ENCODE measurements around the gene ERLEC1.
"Not testable (repeated sequence)": the region's sequence is repeated elsewhere in the genome, so short reads cannot be mapped to it uniquely, and the experiment has no call there.

The ERLEC1 gene

GRCh38 chr2:53786705-53787613, at the start of gene ERLEC1, which contains the start of gene ASB3:
TSS of gene ERLEC1 (plus strand) at chr2:53787044. CDS start at chr2:53787211, 167 bp downstream.
TSS of gene ASB3 (minus strand) at chr2:53786953. CDS start at chr2:53765572, 21,381 bp downstream.
- DNase-seq (ENCODE audit: low read depth in 2 of 2) = peak; percentile 87 to 90

GRCh38 chr2:53737091-53737490, 49.8 kb upstream of the ERLEC1 start:
- DNase-seq (ENCODE audit: low read depth in 2 of 2) = no peak

GRCh38 chr2:53739032-53739431, 47.8 kb upstream of the ERLEC1 start:
- DNase-seq (ENCODE audit: low read depth in 2 of 2) = no peak

- no peak for DNase-seq (ENCODE audit: low read depth in 2 of 2)
Observed at GRCh38 chr2:53740170-53740569, 46.7 kb upstream of the ERLEC1 start.

GRCh38 chr2:53744395-53745065, 42.3 kb upstream of the ERLEC1 start:
- DNase-seq (ENCODE audit: low read depth in 2 of 2) = no peak

GRCh38 chr2:53750041-53750768, 36.6 kb upstream of the ERLEC1 start:
- no peak for DNase-seq (ENCODE audit: low read depth in 2 of 2)

- no peak for DNase-seq (ENCODE audit: low read depth in 2 of 2)
Observed at GRCh38 chr2:53751728-53752127, 35.1 kb upstream of the ERLEC1 start.

- DNase-seq (ENCODE audit: low read depth in 2 of 2) = no peak
Observed at GRCh38 chr2:53752385-53752784, 34.5 kb upstream of the ERLEC1 start.

GRCh38 chr2:53753041-53753440, 33.8 kb upstream of the ERLEC1 start:
- DNase-seq (ENCODE audit: low read depth in 2 of 2) = no peak

- no peak for DNase-seq (ENCODE audit: low read depth in 2 of 2)
Observed at GRCh38 chr2:53755121-53755520, 31.7 kb upstream of the ERLEC1 start.

- DNase-seq (ENCODE audit: low read depth in 2 of 2) = no peak
Observed at GRCh38 chr2:53756644-53757043, 30.2 kb upstream of the ERLEC1 start.

- DNase-seq (ENCODE audit: low read depth in 2 of 2) = not testable (repeated sequence)
Observed at GRCh38 chr2:53757206-53757605, 29.6 kb upstream of the ERLEC1 start.

GRCh38 chr2:53765767-53766166, 21.1 kb upstream of the ERLEC1 start:
- no peak for DNase-seq (ENCODE audit: low read depth in 2 of 2)

- peak; percentile 82 for DNase-seq (ENCODE audit: low read depth in 2 of 2)
Observed at GRCh38 chr2:53767405-53768241, 19.2 kb upstream of the ERLEC1 start, which contains the start of gene CHAC2. TSS of gene CHAC2 (plus strand) at chr2:53767804. CDS start at chr2:53767887, 83 bp downstream.

GRCh38 chr2:53768242-53768542, 18.7 kb upstream of the ERLEC1 start:
- no peak for DNase-seq (ENCODE audit: low read depth in 2 of 2)

GRCh38 chr2:53769318-53769945, 17.4 kb upstream of the ERLEC1 start:
- no peak for DNase-seq (ENCODE audit: low read depth in 2 of 2)

- no peak for DNase-seq (ENCODE audit: low read depth in 2 of 2)
Observed at GRCh38 chr2:53770264-53770663, 16.6 kb upstream of the ERLEC1 start.

- DNase-seq (ENCODE audit: low read depth in 2 of 2) = no peak
Observed at GRCh38 chr2:53777134-53777533, 9.7 kb upstream of the ERLEC1 start.

GRCh38 chr2:53778536-53779162, 8.2 kb upstream of the ERLEC1 start:
- DNase-seq (ENCODE audit: low read depth in 2 of 2) = no peak

- DNase-seq (ENCODE audit: low read depth in 2 of 2) = no peak
Observed at GRCh38 chr2:53780056-53780455, 6.8 kb upstream of the ERLEC1 start.

All from stimulated activated CD8-positive, alpha-beta memory T cell treated with anti-CD3 and anti-CD28 coated beads, Interleukin-15, amount 100 ng/mL, for 48 hours (primary cell).